Endothelial cell (in vitro differentiated cells): Measurements from ENCODE around the gene AGPAT2. TPM values are rescaled to one million over a fixed set of nuclear protein-coding genes. Genes with fewer than 3 reads are reported as not detected.

Experiments used
- DNase-seq: peaks from one replicate; pipeline ENCODE4 v3.0.0; 2021; ENCODE audit warnings: low spot score
- H3K27ac Mint-ChIP-seq: one replicate; pipeline ENCODE4 v1.8.0; 2021; ENCODE audit warnings: mixed read lengths, inconsistent platforms; ENCODE audit not compliant: unreplicated experiment
- H3K27me3 Mint-ChIP-seq: one replicate; pipeline ENCODE4 v1.8.0; 2021; ENCODE audit warnings: mild to moderate bottlenecking, moderate library complexity, mixed read lengths, inconsistent platforms; ENCODE audit not compliant: unreplicated experiment
- H3K36me3 Mint-ChIP-seq: one replicate; pipeline ENCODE4 v1.8.0; 2021; ENCODE audit warnings: mild to moderate bottlenecking, low read depth, mixed read lengths, inconsistent platforms; ENCODE audit not compliant: unreplicated experiment
- H3K4me1 Mint-ChIP-seq: one replicate; pipeline ENCODE4 v1.8.0; 2021; ENCODE audit warnings: mild to moderate bottlenecking, mixed read lengths, inconsistent platforms; ENCODE audit not compliant: unreplicated experiment
- H3K4me3 Mint-ChIP-seq: one replicate; pipeline ENCODE4 v1.8.0; 2021; ENCODE audit warnings: mild to moderate bottlenecking, mixed read lengths, inconsistent platforms; ENCODE audit not compliant: unreplicated experiment
- H3K9me3 Mint-ChIP-seq: one replicate; pipeline ENCODE4 v1.8.0; 2021; ENCODE audit warnings: mixed read lengths, inconsistent platforms; ENCODE audit not compliant: unreplicated experiment
- CTCF ChIP-seq: fragments of 200-600 bp; sonication (generic); IDR thresholded peaks from one replicate; pipeline ENCODE4 v1.5.0; 2021; ENCODE audit warnings: antibody characterized with exemption; ENCODE audit not compliant: unreplicated experiment
- total RNA-seq: library from RNA; stranded (reverse); fragmentation: NEBNext Ultra II Directional; extraction: Animal tissue kit (Norgen Biotek cat#: 25700); gene quantifications from one replicate; pipeline ENCODE4 v1.2.1, GENCODE V29; 2021; ENCODE audit not compliant: unreplicated experiment

AGPAT2 gene
- total RNA-seq, 1 donor from 2014 or later, result 38.9 TPM

DNA sequence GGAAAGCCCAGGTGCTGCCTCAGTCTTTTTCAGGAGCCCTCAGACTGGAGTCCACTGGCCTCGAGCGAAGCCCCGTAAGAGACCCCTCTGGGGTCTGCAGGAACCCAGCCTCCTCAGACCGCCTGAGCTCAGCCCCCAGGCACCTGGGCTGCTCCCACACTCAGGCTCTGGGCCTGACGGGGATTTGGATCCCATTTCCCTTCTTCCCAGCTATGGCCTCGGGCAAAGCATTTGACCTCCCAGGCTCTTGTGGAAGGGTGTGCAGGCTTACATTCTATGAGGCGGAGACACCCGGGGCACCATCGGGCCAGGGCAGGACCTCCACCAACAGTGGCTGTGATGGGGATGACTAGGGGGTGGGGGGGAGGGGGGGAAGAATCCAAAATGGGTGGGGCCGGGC lies 4.5 kb downstream of the AGPAT2 start:
- Mint-ChIP-seq H3K36me3 (peaks cover 21% of the 10 kb centered on the region), H3K27me3 (peaks cover 69% of the 10 kb centered on the region), H3K27ac (no peak overlapping the region), H3K4me3 (no peak overlapping the region), H3K4me1 (peaks cover 16% of the 10 kb centered on the region), H3K9me3 (peaks cover 4% of the 10 kb centered on the region)
- no peak for TF ChIP-seq CTCF
- DNase-seq, result no peak

DNA sequence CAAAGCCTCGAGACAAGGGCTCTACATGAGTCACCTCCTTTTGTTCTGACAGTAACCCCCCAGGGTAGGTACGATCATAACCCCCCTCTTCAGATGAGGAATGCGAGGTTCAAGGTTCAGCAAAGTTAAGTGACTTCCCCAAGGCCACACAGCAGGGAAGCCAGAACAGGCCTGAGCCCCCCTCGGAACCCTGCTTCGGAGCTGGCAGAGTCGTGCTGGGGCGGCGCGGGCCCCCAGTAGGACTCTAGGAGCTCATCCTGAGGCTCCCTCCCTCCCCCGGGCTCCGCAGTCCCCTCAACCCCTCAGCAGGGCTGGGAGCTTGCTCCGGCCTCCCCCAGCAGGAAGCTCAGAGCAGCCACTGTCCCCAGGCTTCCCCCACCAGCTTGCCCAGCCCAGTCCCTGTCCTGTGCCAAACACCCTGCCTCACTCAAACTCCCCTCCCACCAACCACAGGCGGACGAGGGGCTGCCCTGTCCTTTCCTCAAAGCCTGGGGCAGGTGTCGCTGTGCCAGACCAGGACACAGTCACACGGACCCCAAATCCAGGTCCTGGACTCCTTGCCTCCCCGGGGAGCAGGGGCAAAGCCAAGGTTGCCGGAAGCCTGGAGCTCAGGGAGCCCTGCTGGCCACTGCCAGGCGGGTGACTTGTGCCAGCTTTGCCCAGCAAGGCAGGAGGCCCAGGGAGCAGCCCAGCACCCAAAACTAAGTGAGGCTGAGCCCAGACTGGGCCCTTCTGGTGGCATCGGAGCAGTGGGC lies 5.1 kb downstream of the AGPAT2 start:
- peaks cover 4% of the 10 kb centered on the region for H3K9me3 Mint-ChIP-seq
- TF ChIP-seq CTCF, result no peak
- DNase-seq, result peak; percentile 49
- H3K4me1 Mint-ChIP-seq, result peaks cover 16% of the 10 kb centered on the region
- no peak overlapping the region for H3K4me3 Mint-ChIP-seq
- peaks cover 22% of the 10 kb centered on the region for H3K36me3 Mint-ChIP-seq
- H3K27ac Mint-ChIP-seq, result peak overlapping the region; percentile 72
- H3K27me3 Mint-ChIP-seq, result peaks cover 74% of the 10 kb centered on the region

DNA sequence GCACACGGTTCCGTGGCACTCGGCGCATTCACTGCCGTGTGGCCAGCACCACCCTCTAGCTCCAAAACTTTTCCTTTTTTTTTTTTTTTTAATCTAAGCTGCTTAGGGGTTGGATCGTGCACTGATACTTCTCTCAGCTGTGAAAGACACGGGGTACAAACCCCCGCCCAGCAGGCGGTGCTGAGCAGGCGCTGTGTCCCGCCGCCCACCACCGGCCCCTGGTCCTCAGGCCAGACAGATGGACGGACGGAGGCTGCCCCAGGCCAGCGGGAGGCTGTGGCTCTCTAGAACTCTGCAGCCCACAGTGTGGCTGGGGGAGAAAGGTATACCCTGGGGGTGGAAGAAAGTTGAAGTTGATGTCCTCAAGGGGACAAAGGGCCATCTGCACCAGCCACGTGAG lies 6.2 kb downstream of the AGPAT2 start:
- Mint-ChIP-seq H3K4me3 (peak overlapping the region; percentile 42), H3K27me3 (peaks cover 85% of the 10 kb centered on the region), H3K27ac (peak overlapping the region; percentile 52), H3K4me1 (peaks cover 20% of the 10 kb centered on the region), H3K9me3 (peaks cover 4% of the 10 kb centered on the region), H3K36me3 (peaks cover 29% of the 10 kb centered on the region)
- DNase-seq, result no peak
- no peak for TF ChIP-seq CTCF

DNA sequence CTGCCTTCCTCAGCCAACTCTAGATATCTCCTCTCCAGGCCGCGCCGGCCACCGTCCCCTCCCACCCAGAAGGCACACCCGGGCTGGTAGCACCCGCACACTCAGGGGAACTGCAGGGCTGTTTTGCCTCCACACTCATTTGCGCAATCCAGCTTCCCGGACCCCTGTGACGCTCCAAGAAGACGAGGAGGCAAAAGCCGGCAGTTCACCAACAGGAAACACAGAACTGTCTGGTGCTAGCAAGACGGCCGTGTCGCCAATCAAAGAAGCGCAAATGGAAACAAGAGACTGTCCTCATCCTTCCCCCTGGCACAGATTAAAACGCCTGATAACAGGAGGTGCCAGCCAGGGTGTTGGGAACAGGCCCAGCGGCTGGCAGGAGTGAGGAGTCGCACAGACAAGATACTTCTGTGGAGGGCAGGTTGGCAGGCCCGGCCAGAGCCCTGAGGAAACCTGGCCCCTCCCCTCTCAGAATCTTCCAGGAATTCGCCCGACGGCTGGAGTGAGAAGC lies 7.8 kb downstream of the AGPAT2 start:
- DNase-seq, result no peak
- no peak for TF ChIP-seq CTCF
- Mint-ChIP-seq H3K4me1 (peaks cover 25% of the 10 kb centered on the region), H3K27ac (peak overlapping the region; percentile 91), H3K36me3 (peaks cover 33% of the 10 kb centered on the region), H3K4me3 (peak overlapping the region; percentile 88), H3K9me3 (peaks cover 4% of the 10 kb centered on the region), H3K27me3 (peaks cover 86% of the 10 kb centered on the region)

DNA sequence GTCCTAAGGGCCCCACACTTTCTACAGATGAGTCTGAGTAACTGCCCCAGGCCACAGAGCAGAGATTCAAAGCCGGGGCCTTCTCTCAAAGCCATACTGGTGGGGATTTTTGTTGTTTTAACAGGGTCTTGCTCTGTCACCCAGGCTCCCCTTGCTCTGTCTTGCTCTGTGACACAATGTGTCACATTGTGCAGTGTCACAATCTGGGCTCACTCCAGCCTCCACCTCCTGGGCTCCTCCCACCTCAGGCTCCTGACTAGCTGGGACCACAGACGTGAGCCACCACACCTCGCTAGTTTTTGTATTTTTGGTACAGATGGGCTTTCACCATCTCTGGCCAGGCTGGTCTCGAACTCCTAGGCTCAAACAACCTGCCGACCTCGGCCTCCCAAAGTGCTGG lies 8.6 kb downstream of the AGPAT2 start:
- H3K4me3 Mint-ChIP-seq, result peak overlapping the region; percentile 88
- H3K9me3 Mint-ChIP-seq, result peaks cover 4% of the 10 kb centered on the region
- no peak for DNase-seq
- H3K27me3 Mint-ChIP-seq, result peaks cover 88% of the 10 kb centered on the region
- H3K27ac Mint-ChIP-seq, result peak overlapping the region; percentile 91
- TF ChIP-seq CTCF, result no peak
- H3K4me1 Mint-ChIP-seq, result peaks cover 31% of the 10 kb centered on the region
- H3K36me3 Mint-ChIP-seq, result peaks cover 35% of the 10 kb centered on the region
